GM12878 (cell line): ENCODE results near the gene LCOR. TPM values are rescaled to one million over a fixed set of nuclear protein-coding genes. Genes with fewer than 3 reads are reported as not detected.

Source experiments
- ATAC-seq: fragments of 200-7000 bp; cut with Tn5 transposase; 3 replicates; pipeline ENCODE4 v1.9.1; 2020; ENCODE audit warnings: mild to moderate bottlenecking, moderate library complexity
- BruUV-seq: library from RNA; stranded (reverse); fragments of 400-500 nt; replicated peaks from 2 replicates; lab custom pipeline; 2021; lab: Mats Ljungman, UMichigan
- CTCF ChIA-PET: fragments of 300-600 bp; sonication (Branson Sonifier 250); formaldehyde crosslinking; extraction: SDS; loops from one replicate; lab custom pipeline; 2021; ENCODE audit warnings: inconsistent platforms; lab: Yijun Ruan, JAX
- POLR2A ChIA-PET: fragments of 350-600 bp; formaldehyde crosslinking; extraction: SDS; loops from one replicate; lab custom pipeline; 2021; ENCODE audit warnings: inconsistent platforms; lab: Charles Lee
- RAD21 ChIA-PET: fragments of 300-600 bp; sonication (Branson Sonifier 250); formaldehyde crosslinking; loops from one replicate; lab custom pipeline; 2023; ENCODE audit warnings: antibody characterized with exemption; ENCODE audit not compliant: unreplicated experiment; lab: Charles Lee
- SMC1A ChIA-PET: fragments of 300-600 bp; sonication (Branson Sonifier 250); formaldehyde crosslinking; loops from one replicate; lab custom pipeline; 2023; ENCODE audit not compliant: unreplicated experiment, uncharacterized antibody; lab: Charles Lee
- DNase-seq: peaks from one replicate; pipeline ENCODE4 v3.0.0-alpha.2; 2011; ENCODE audit warnings: low read depth, low spot score
- FAIRE-seq: peaks from 3 replicates; lab custom pipeline; 2011; peaks lifted over from hg19 to GRCh38; lab: Jason Lieb, UNC
- H2AFZ ChIP-seq: 2 replicates; pipeline ENCODE4 v1.6.0; 2011; ENCODE audit warnings: low read depth, low read length, control low read depth; ENCODE audit not compliant: control insufficient read depth
- H3K27ac ChIP-seq: 2 replicates; pipeline ENCODE4 v1.5.1; 2011; ENCODE audit warnings: control low read depth; ENCODE audit not compliant: control insufficient read depth, insufficient read depth
- H3K27me3 ChIP-seq, 2 experiments: replicated peaks in 1 of 2; 2 replicates each; pipeline versions ENCODE4 v1.6.0 to v1.6.1; 2011; ENCODE audit warnings: low read length in 1 of 2; ENCODE audit not compliant: control insufficient read depth in 2 of 2, insufficient read depth in 2 of 2
- H3K36me3 ChIP-seq, 2 experiments: 2 replicates each; pipeline ENCODE4 v1.5.1; 2011; ENCODE audit warnings: low read length in 1 of 2; ENCODE audit not compliant: control insufficient read depth in 2 of 2, insufficient read depth in 2 of 2
- H3K4me1 ChIP-seq: 2 replicates; pipeline ENCODE4 v1.6.1; 2011; ENCODE audit warnings: mild to moderate bottlenecking, low read length, moderate library complexity, mixed read lengths; ENCODE audit not compliant: control insufficient read depth, insufficient read depth
- H3K4me2 ChIP-seq: 2 replicates; pipeline ENCODE4 v1.6.0; 2011; ENCODE audit warnings: control low read depth; ENCODE audit not compliant: control insufficient read depth, insufficient read depth
- H3K4me3 ChIP-seq: fragments of 200-600 bp; sonication (generic); 2 replicates; pipeline ENCODE4 v1.5.1; 2016
- H3K79me2 ChIP-seq: 2 replicates; pipeline ENCODE4 v1.6.0; 2011; ENCODE audit warnings: low read length; ENCODE audit not compliant: control insufficient read depth, insufficient read depth
- H3K9ac ChIP-seq: 2 replicates; pipeline ENCODE4 v1.8.0; 2011; ENCODE audit warnings: low read length, control low read depth, mixed read lengths; ENCODE audit not compliant: control insufficient read depth, insufficient read depth
- H3K9me3 ChIP-seq: replicated peaks from 3 replicates; pipeline ENCODE4 v1.5.1; 2011; ENCODE audit warnings: mild to moderate bottlenecking, low read length; ENCODE audit not compliant: control insufficient read depth, insufficient read depth
- H4K20me1 ChIP-seq: 2 replicates; pipeline ENCODE4 v1.6.0; 2011; ENCODE audit not compliant: control insufficient read depth, insufficient read depth
- BCL11A ChIP-seq: IDR thresholded peaks from 2 replicates; pipeline ENCODE4 v1.6.1; 2011; ENCODE audit warnings: low read depth, low read length
- NFYA ChIP-seq: IDR thresholded peaks from 2 replicates; pipeline ENCODE4 v1.6.1; 2011; ENCODE audit warnings: low read depth, mild to moderate bottlenecking, low read length, improper control_type of control experiment, borderline replicate concordance
- PAX8 ChIP-seq: fragments of 450-650 bp; IDR thresholded peaks from 2 replicates; pipeline ENCODE4 v1.6.1; 2017; ENCODE audit warnings: mild to moderate bottlenecking, moderate library complexity
- POLR2AphosphoS2 ChIP-seq: IDR thresholded peaks from 2 replicates; pipeline ENCODE4 v1.6.1; 2011; ENCODE audit warnings: low read depth, mild to moderate bottlenecking, low read length, improper control_type of control experiment, moderate library complexity
- SMAD1 ChIP-seq: fragments of 450-650 bp; IDR thresholded peaks from 2 replicates; pipeline ENCODE4 v1.6.1; 2018; ENCODE audit warnings: mild to moderate bottlenecking, low read depth; ENCODE audit not compliant: partially characterized antibody
- WGBS: methylation state at CpG from one replicate; pipeline ENCODE4 v1.1.6; 2016; ENCODE audit warnings: low lambda C conversion rate; ENCODE audit not compliant: insufficient replicate concordance, insufficient coverage; ENCODE audit errors: missing lambda C conversion rate; 5-methylcytosine and 5-hydroxymethylcytosine counted together
- in situ Hi-C: fragments of 300-500 bp; cut with MboI; formaldehyde crosslinking; loops from 9 replicates; pipeline ENCODE4 v1.14.3; 2018; ENCODE audit warnings: mixed read lengths
- intact Hi-C: fragments of 100-400 bp; cut with micrococcal nuclease; formaldehyde crosslinking; loops from one replicate; pipeline ENCODE4 v1.14.2; 2022; ENCODE audit not compliant: unreplicated experiment
- polyA plus RNA-seq, 11 experiments: library from polyadenylated mRNA; depleted of rRNA in 4 of 11; unstranded in 6 of 11; stranded (reverse) in 5 of 11; fragments of >200 nt; fragmentation: Nextera tagmentation in 4 of 11; fragmentation: Illumina TruSeq in 1 of 11; extraction: Ambion mirVana in 4 of 11; extraction: Trizol in 1 of 11; gene quantifications; 1 replicate in 1 of 11; 2 replicates in 10 of 11; pipeline versions ENCODE4 v1.2.1 to v1.2.3, GENCODE V29; 2011 to 2016; ENCODE audit warnings: inconsistent platforms in 2 of 11, missing spikeins in 2 of 11, low read depth in 1 of 11
- total RNA-seq, 4 experiments: library from RNA; depleted of rRNA in 3 of 4; stranded (reverse); fragments of >200 nt in 3 of 4; fragmentation: Illumina TruSeq in 1 of 4; extraction: Trizol in 1 of 4; gene quantifications; 2 replicates each; pipeline versions ENCODE4 v1.2.1 to v1.2.3, GENCODE V29; 2013 to 2021
- TF ChIP-seq, protein P1 (sequence below): fragments of 150-350 bp; IDR thresholded peaks from 2 replicates; pipeline ENCODE4 v1.6.1; 2014; ENCODE audit warnings: mild to moderate bottlenecking, low read depth, low read length

Gene LCOR
- total and polyA plus RNA-seq, 10 of the 15 experiments (the other 5 are each of a cell fraction or from before 2014, with no cell fraction given), result 1.6 to 22.0 (median 13.2) TPM

- ChIA-PET POLR2A (interaction anchor here (0.9 to 1.2 kb wide), 3 partner anchors 33 to 113 kb away, joined by 3 read pairs; no protein-coding TSS in a partner anchor), SMC1A (interaction anchor here (0.5 to 6.6 kb wide), 30 partner anchors 7 to 383 kb away, joined by 3 to 96 read pairs (median 6); no protein-coding TSS in a partner anchor), RAD21 (interaction anchor here (0.8 to 3.2 kb wide), 20 partner anchors 9 to 275 kb away, joined by 3 to 43 read pairs (median 7); no protein-coding TSS in a partner anchor), CTCF (interaction anchor here (1.1 to 10.3 kb wide), 24 partner anchors 7 to 383 kb away, joined by 3 to 155 read pairs (median 16); no protein-coding TSS in a partner anchor)
- no peaks in the 10 kb centered on the region for H3K79me2 ChIP-seq
- H3K4me1 ChIP-seq, result peaks cover 25% of the 10 kb centered on the region
- FAIRE-seq (no peak), ATAC-seq (no peak), DNase-seq (no peak)
- 0 out of 2 replicates have a peak overlapping the region, but pooled peaks have one; percentile 1 for H3K27ac ChIP-seq
- no peaks in the 10 kb centered on the region for H3K36me3 ChIP-seq
- no TSS peak for BruUV-seq
- H3K4me3 ChIP-seq, result no peak overlapping the region
- TF ChIP-seq PAX8 (no peak), SMAD1 (no peak), BCL11A (no peak), NFYA (no peak), POLR2AphosphoS2 (no peak)
- TF ChIP-seq, protein P1, sequence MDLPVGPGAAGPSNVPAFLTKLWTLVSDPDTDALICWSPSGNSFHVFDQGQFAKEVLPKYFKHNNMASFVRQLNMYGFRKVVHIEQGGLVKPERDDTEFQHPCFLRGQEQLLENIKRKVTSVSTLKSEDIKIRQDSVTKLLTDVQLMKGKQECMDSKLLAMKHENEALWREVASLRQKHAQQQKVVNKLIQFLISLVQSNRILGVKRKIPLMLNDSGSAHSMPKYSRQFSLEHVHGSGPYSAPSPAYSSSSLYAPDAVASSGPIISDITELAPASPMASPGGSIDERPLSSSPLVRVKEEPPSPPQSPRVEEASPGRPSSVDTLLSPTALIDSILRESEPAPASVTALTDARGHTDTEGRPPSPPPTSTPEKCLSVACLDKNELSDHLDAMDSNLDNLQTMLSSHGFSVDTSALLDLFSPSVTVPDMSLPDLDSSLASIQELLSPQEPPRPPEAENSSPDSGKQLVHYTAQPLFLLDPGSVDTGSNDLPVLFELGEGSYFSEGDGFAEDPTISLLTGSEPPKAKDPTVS, result no peak
- H3K9me3 ChIP-seq, result no peaks in the 10 kb centered on the region
- H3K27me3 ChIP-seq, result no peaks in the 10 kb centered on the region; a peak in 1 of 4 replicates
- H2AFZ ChIP-seq, result no peak overlapping the region
- H3K4me2 ChIP-seq, result peak overlapping the region; percentile 5; the same call in 1 of the 2 replicates
- no peaks in the 10 kb centered on the region for H4K20me1 ChIP-seq
- intact Hi-C loops (loop anchor here (2.0 to 10.0 kb wide), 2 partner anchors 191 to 379 kb away; partner anchors contain the start of gene LCOR), in situ Hi-C loops (no loop called here)
- H3K9ac ChIP-seq, result no peak overlapping the region
- 82% methylated on average over 14 of the region's 14 CpGs for WGBS
These were observed 191.5 kb downstream of the LCOR start for GRCh38 chr10:97023401-97024167.
